ENCODE data around the gene MIDN. TPM values are rescaled to one million over a fixed set of nuclear protein-coding genes. Genes with fewer than 3 reads are reported as not detected.

Gene MIDN
- total and polyA plus RNA-seq, 8 donors: 34.3 to 115 (median 58.9) TPM

DNA sequence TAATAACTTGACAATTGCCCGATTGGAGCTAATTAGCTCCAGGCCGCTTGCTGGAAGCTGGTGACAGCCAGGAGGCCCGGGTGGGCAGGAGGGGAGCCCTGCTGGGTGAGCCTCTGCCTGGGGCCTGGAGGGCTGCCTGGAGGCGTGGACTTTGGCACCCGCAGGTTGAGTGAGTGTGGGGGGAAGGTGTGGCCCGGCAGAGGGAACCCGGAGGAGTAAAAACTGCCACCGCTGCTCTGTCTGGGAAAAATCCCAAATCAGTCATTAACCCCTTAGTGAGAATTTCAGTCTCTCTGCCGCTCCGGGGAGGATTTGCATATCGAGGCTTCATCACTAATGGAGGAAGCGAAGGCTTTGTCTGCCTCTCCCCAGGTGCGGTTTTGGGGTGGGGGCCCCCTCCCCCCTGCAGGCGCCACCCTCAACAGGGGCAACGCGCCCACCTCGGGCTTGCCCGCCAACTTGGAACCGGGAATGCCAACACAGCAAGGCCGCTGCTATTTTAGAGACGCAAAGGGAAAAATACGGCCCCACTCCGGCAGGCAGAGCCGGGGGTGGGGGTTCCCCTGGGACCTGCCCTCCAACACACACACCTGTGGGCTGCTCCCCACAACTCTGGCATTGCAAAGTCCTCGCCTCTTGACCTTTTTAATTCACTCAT lies 43.5 kb downstream of the MIDN start:
- Histone ChIP-seq H3K27me3 (peaks cover 31 to 100% of the 10 kb centered on the region in 2 donors), H3K36me3 (no peaks in the 10 kb centered on the region), H3K4me1 (peaks cover 3 to 4% of the 10 kb centered on the region in 2 donors), H3K27ac (no peak overlapping the region), H3K4me3 (no peak overlapping the region), H3K9me3 (no peaks in the 10 kb centered on the region)
- TF ChIP-seq, protein P1, sequence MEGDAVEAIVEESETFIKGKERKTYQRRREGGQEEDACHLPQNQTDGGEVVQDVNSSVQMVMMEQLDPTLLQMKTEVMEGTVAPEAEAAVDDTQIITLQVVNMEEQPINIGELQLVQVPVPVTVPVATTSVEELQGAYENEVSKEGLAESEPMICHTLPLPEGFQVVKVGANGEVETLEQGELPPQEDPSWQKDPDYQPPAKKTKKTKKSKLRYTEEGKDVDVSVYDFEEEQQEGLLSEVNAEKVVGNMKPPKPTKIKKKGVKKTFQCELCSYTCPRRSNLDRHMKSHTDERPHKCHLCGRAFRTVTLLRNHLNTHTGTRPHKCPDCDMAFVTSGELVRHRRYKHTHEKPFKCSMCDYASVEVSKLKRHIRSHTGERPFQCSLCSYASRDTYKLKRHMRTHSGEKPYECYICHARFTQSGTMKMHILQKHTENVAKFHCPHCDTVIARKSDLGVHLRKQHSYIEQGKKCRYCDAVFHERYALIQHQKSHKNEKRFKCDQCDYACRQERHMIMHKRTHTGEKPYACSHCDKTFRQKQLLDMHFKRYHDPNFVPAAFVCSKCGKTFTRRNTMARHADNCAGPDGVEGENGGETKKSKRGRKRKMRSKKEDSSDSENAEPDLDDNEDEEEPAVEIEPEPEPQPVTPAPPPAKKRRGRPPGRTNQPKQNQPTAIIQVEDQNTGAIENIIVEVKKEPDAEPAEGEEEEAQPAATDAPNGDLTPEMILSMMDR (IDR thresholded peaks at IDR 0.05): no peak
- intact Hi-C loops (cut with DNase I): no loop called here
- DNase-seq (no peak), ATAC-seq (no peak)

DNA sequence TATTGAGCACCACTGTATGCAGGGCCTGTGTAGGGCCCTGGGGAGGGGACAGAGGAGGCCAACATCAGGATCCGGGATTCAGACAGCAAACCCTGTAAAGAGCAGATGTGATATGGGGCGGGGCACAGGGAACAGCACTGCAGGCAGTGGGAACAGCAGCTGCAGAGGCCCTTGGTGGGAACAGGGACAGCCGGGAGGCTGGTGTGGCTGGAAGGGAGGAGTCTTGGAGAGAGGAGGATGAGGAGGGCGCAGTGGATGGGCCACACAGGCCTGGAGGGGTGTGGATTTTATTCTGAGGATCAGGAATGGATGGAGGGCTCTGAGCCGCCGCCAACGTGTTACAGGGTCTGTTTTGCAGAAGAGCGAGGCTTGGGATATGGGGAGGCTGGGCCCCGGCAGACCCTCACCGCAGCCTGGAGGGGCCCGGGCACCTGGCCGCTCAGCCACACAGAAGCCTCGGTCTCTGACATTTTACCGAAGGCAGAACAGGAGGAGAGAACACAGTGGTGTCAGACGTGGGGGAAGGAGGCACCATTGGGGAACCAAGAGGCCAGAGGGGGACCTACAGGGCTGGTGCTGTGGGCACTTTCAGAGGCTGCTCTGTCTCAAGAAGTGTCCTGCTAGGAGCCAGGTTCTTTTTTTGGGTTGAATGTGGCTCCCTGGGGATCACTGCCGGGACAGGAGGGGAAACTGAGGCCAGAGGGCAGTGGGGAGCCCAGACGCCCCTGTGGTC lies 44.2 kb downstream of the MIDN start:
- DNase-seq: no peak
- TF ChIP-seq, protein P1 (IDR thresholded peaks at IDR 0.05): no peak
- Histone ChIP-seq H3K9me3 (no peaks in the 10 kb centered on the region), H3K4me1 (peaks cover 3 to 4% of the 10 kb centered on the region in 2 donors), H3K27ac (no peak overlapping the region), H3K4me3 (no peak overlapping the region), H3K27me3 (peaks cover 24 to 95% of the 10 kb centered on the region in 2 donors), H3K36me3 (no peaks in the 10 kb centered on the region)
- no peak for ATAC-seq
- intact Hi-C loops (cut with DNase I): no loop called here

DNA sequence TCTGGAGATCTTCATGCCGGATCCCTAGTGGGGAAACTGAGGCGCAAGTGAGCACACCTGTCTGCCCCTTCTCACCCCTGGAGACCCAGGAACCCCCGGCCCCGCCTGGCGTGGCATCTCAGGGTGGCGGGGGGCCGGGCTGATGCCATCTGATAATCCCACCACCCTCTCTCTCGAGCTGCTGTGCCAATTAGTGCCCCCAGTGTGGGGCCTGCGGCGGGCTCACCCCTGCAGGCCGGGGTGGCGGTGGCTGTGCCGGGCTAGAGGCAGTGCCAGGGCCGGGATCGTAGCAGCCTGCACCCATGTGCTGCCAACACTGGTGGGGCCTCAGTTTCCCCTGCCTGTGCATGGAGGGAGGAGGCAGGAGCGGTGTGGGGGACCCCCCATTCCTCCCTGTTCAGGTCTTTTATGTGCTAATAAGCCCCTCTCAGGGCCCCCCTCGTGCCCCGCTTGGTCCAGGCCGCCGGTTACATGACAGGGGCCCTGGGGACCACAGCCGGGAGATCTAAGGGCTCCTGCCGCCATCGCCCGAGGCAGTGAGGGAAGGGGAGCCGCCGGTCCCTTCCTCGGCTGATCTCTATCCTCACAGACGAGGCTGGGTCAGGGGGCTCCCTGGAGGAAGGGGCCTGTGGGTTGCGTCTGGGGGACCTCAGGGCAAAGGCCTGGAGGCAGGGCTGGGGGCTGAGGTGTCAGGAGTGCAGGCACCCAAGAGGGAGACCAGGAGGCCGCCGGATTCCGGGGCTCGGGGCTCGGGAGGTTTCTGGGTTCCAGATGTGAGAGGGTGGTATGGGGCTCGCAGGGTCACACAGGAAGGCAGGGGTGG lies 45.6 kb downstream of the MIDN start:
- TF ChIP-seq, protein P1 (IDR thresholded peaks at IDR 0.05): no peak
- no peaks in the 10 kb centered on the region for H3K36me3 ChIP-seq
- DNase-seq (no peak), ATAC-seq (no peak)
- H3K4me3 ChIP-seq: no peak overlapping the region
- no peaks in the 10 kb centered on the region for H3K9me3 ChIP-seq
- H3K4me1 ChIP-seq: peaks cover 3 to 4% of the 10 kb centered on the region in 2 donors
- intact Hi-C loops (cut with DNase I): no loop called here
- peaks cover 11 to 91% of the 10 kb centered on the region in 2 donors for H3K27me3 ChIP-seq
- H3K27ac ChIP-seq: no peak overlapping the region

DNA sequence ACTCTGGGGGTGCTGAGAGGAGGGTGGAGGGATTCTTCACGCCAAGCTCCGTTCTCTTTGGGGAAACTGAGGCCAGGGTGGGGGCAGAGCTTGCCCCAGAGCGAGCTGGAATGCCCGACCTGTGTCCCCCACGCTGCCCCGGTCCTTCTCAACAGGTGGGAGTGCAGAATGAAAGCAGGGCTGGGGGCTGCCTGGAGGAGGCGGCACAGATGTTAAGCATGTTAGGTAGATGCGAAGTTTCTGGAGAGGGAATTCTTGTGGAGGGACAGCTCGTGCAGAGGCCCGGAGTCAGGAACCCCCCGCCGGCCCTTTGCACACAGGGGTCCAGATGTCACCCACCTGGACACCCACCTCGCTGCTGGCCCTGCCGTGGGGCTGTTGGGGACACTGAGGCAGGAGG lies 46.3 kb downstream of the MIDN start:
- Histone ChIP-seq H3K4me1 (peaks cover 3 to 4% of the 10 kb centered on the region in 2 donors), H3K27ac (no peak overlapping the region), H3K36me3 (no peaks in the 10 kb centered on the region), H3K27me3 (peaks cover 11 to 91% of the 10 kb centered on the region in 2 donors), H3K9me3 (no peaks in the 10 kb centered on the region), H3K4me3 (no peak overlapping the region)
- no peak for DNase-seq
- intact Hi-C loops (cut with DNase I): no loop called here
- TF ChIP-seq, protein P1 (IDR thresholded peaks at IDR 0.05): no peak
- no peak for ATAC-seq
